LNCAP (cell line): ENCODE measurements around the gene WFDC8.

Experiments used
- CTCF ChIP-seq: fragments of 450-650 bp; IDR thresholded peaks from 2 replicates; pipeline ENCODE4 v1.5.1; 2017; ENCODE audit warnings: mild to moderate bottlenecking

The WFDC8 gene

GRCh38 chr20:45575931-45576330 is 3.2 kb downstream of the WFDC8 start:
- no peak for TF ChIP-seq CTCF

GRCh38 chr20:45564760-45565276 is 14.3 kb downstream of the WFDC8 start:
- no peak for TF ChIP-seq CTCF

GRCh38 chr20:45555198-45555597 is 23.9 kb downstream of the WFDC8 start:
- TF ChIP-seq CTCF = no peak

- TF ChIP-seq CTCF = no peak
Measured at GRCh38 chr20:45552456-45552855, 26.6 kb downstream of the WFDC8 start.

- no peak for TF ChIP-seq CTCF
Measured at GRCh38 chr20:45550765-45551164, 28.3 kb downstream of the WFDC8 start.

- no peak for TF ChIP-seq CTCF
Measured at GRCh38 chr20:45548410-45548809, 30.7 kb downstream of the WFDC8 start.

- TF ChIP-seq CTCF = no peak
Measured at GRCh38 chr20:45547206-45547770, 31.8 kb downstream of the WFDC8 start, which contains the start of gene EPPIN. Gene EPPIN, minus strand, starts transcription at chr20:45547401. Its CDS starts 44 bp downstream, at chr20:45547357.
